ENCODE results near the gene POLA1. TPM values are rescaled to one million over a fixed set of nuclear protein-coding genes. Genes with fewer than 3 reads are reported as not detected.

The POLA1 gene
- total and polyA plus RNA-seq, 2 donors (not counting 1 experiment from before 2014, with no cell fraction given), result 3.0 to 16.3 TPM

DNA sequence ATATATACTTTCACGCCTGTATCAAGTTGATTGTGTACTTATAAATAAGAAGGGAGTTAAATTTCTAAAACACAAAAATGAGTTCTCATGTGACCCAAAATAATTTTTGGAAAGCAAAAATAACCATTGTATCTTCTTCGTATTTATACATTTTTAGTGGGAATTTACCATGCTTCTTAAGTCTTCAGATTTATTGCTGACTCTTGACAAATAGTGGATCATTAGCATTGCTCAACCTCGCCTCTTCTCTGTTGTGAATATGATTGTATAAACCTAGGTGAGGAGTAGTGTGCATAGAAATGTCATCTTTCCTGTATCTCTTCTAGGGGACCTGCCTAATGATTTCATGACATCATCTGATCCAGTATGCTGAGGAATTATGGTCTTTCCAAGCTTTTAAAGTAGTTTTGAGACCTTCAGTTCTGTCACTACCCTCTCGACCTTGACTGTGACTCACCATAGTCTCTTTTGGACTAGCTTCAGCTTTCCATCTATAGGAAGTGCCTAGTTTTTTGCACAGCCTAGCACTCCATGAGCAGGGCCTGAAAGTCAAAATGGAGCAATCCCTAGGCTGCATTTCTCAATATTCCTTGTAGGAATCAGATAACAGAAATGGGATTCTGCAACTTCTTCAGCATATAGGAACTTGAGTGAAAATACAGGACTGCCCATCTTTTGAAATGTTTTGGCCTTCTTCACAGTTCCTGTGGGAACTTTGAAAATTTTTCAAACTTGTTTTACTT is 164.5 kb downstream of the POLA1 start:
- Histone ChIP-seq H3K27ac (ENCODE audit: low read length in 2 of 2) (no peak overlapping the region), H3K79me2 (ENCODE audit: control insufficient read depth, insufficient read depth, low read length) (no peaks in the 10 kb centered on the region), H3K27me3 (replicated peaks in 1 of 4; ENCODE audit: control extremely low read depth in 1 of 4, control insufficient read depth in 3 of 4, insufficient read depth in 4 of 4, low read length in 3 of 4) (no peaks in the 10 kb centered on the region), H4K20me1 (ENCODE audit: control insufficient read depth, insufficient read depth, low read length, poor library complexity, severe bottlenecking) (no peaks in the 10 kb centered on the region), H3K9me3 (ENCODE audit: control extremely low read depth in 1 of 3, control insufficient read depth in 2 of 3, insufficient read depth in 1 of 3, low read length in 2 of 3) (no peaks in the 10 kb centered on the region), H3K4me3 (ENCODE audit: control extremely low read depth in 1 of 5, extremely low read depth in 1 of 5, insufficient read depth in 1 of 5, low read depth in 2 of 5, low read length in 4 of 5) (no peak overlapping the region), H3K4me2 (replicated peaks; ENCODE audit: low read depth, low read length, poor library complexity, severe bottlenecking) (no peak overlapping the region), H3K36me3 (replicated peaks in 1 of 2; ENCODE audit: control extremely low read depth in 1 of 2, control insufficient read depth in 1 of 2, extremely low read depth in 1 of 2, insufficient read depth in 2 of 2, low read length in 1 of 2) (no peaks in the 10 kb centered on the region), H3K4me1 (ENCODE audit: control insufficient read depth in 2 of 2, insufficient read depth in 2 of 2, low read length in 2 of 2) (no peaks in the 10 kb centered on the region), H2AFZ (ENCODE audit: insufficient read depth, low read depth, low read length, poor library complexity, severe bottlenecking) (no peak overlapping the region), H3K9ac (ENCODE audit: low read length) (no peak overlapping the region)
- TF ChIP-seq CTCF (IDR thresholded peaks at IDR 0.05), result no peak
- TF ChIP-seq EZH2 (IDR thresholded peaks at IDR 0.05; ENCODE audit: borderline replicate concordance, insufficient read depth, low read depth, low read length, poor library complexity, severe bottlenecking), result no peak
- Mint-ChIP-seq H3K9me3 (ENCODE audit: insufficient read depth) (no peaks in the 10 kb centered on the region), H3K4me1 (no peaks in the 10 kb centered on the region), H3K27ac (no peak overlapping the region), H3K4me3 (no peak overlapping the region), H3K27me3 (no peaks in the 10 kb centered on the region)
- ChIA-PET POLR2A (no interaction called here), CTCF (no interaction called here)
- no peak for ATAC-seq (ENCODE audit: low read depth)
- no CpG with 5 or more reads among the region's 4 CpGs for WGBS (ENCODE audit: insufficient coverage)
- DNase-seq, result no peak
- intact Hi-C loops (cut with micrococcal nuclease), result no loop called here

DNA sequence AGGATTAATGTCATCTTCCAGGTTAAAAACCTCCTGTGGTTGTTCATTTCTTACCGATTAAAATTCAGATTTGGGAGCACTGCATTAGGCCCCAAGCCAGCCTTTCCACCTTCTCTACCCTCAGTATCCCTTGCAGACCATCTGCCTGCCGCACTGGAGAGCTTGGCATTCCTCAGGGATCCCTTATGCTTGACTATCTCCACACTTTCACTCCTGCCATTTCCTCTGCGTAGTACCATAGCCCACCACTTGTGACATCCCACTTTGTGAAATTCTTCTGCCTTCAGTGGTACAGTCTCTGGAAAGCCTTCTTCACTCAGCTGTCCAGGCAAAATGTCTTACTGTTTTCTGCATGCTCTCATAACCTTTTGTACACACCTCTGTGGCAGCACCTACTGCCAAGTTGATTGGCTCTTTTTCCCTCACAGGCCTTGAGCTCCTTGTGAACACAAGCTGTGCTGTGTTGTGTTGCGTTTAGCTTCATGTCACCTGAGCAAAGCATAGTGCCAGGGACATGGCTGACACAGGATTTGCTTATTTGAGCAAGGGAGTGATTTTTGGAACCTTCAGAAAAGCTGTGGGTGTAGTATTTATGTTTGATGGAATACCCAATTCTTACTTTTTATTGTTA is 165.6 kb downstream of the POLA1 start:
- Histone ChIP-seq H3K4me3 (ENCODE audit: control extremely low read depth in 1 of 5, extremely low read depth in 1 of 5, insufficient read depth in 1 of 5, low read depth in 2 of 5, low read length in 4 of 5) (no peak overlapping the region), H2AFZ (ENCODE audit: insufficient read depth, low read depth, low read length, poor library complexity, severe bottlenecking) (no peak overlapping the region), H3K79me2 (ENCODE audit: control insufficient read depth, insufficient read depth, low read length) (no peaks in the 10 kb centered on the region), H3K9me3 (ENCODE audit: control extremely low read depth in 1 of 3, control insufficient read depth in 2 of 3, insufficient read depth in 1 of 3, low read length in 2 of 3) (no peaks in the 10 kb centered on the region), H3K4me2 (replicated peaks; ENCODE audit: low read depth, low read length, poor library complexity, severe bottlenecking) (no peak overlapping the region), H3K9ac (ENCODE audit: low read length) (no peak overlapping the region), H4K20me1 (ENCODE audit: control insufficient read depth, insufficient read depth, low read length, poor library complexity, severe bottlenecking) (no peaks in the 10 kb centered on the region), H3K27ac (ENCODE audit: low read length in 2 of 2) (no peak overlapping the region), H3K4me1 (ENCODE audit: control insufficient read depth in 2 of 2, insufficient read depth in 2 of 2, low read length in 2 of 2) (no peaks in the 10 kb centered on the region), H3K27me3 (replicated peaks in 1 of 4; ENCODE audit: control extremely low read depth in 1 of 4, control insufficient read depth in 3 of 4, insufficient read depth in 4 of 4, low read length in 3 of 4) (no peaks in the 10 kb centered on the region), H3K36me3 (replicated peaks in 1 of 2; ENCODE audit: control extremely low read depth in 1 of 2, control insufficient read depth in 1 of 2, extremely low read depth in 1 of 2, insufficient read depth in 2 of 2, low read length in 1 of 2) (no peaks in the 10 kb centered on the region)
- Mint-ChIP-seq H3K9me3 (ENCODE audit: insufficient read depth) (no peaks in the 10 kb centered on the region), H3K27me3 (no peaks in the 10 kb centered on the region), H3K4me1 (no peaks in the 10 kb centered on the region), H3K27ac (no peak overlapping the region), H3K4me3 (no peak overlapping the region)
- intact Hi-C loops (cut with micrococcal nuclease), result no loop called here
- DNase-seq (no peak), ATAC-seq (ENCODE audit: low read depth) (no peak)
- POLR2A ChIA-PET, result no interaction called here
- TF ChIP-seq EZH2 (IDR thresholded peaks at IDR 0.05; ENCODE audit: borderline replicate concordance, insufficient read depth, low read depth, low read length, poor library complexity, severe bottlenecking) (no peak), CTCF (IDR thresholded peaks at IDR 0.05) (no peak)
- WGBS (ENCODE audit: insufficient coverage), result 94% methylated on average over 3 of the region's 4 CpGs
- CTCF ChIA-PET, result interaction anchor here (0.8 kb wide), 1 partner anchor 13 kb away, joined by 3 read pairs; no protein-coding TSS in a partner anchor

Data from B cell (primary cell).